Testis (tissue), 2 donors: ENCODE data around the gene CSMD2.

Experiments
- CTCF ChIP-seq, 3 experiments: fragments of 450-650 bp in 2 of 3; fragments of 200-600 bp in 1 of 3; sonication (generic) in 1 of 3; IDR thresholded peaks; one replicate each; pipeline ENCODE4 v1.5.1; 2016 to 2019; ENCODE audit warnings: antibody characterized with exemption in 3 of 3, mild to moderate bottlenecking in 2 of 3, moderate library complexity in 1 of 3
- POLR2A ChIP-seq: fragments of 450-650 bp; IDR thresholded peaks from one replicate; pipeline ENCODE4 v1.6.1; 2017; ENCODE audit warnings: antibody characterized with exemption, mild to moderate bottlenecking, moderate library complexity

DNA sequence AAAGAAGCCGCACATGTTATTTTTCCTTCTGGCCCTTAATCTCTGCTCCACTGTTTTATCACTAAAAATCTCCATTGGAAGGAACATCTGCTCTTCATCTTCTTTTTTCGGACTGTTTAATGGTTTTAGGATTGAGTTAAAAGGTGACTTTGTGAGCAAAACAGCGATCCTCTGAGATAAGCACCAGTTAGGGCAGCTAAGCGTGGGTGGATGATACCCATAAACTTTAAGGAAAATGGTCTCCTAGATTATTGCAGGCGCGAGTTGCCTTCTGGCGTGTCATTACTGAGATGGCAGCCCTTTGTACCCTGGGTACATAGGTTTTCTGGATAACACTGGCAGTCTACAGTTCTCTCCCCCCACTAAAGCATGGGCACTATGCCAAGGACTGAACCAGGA, 345.1 kb downstream of the CSMD2 start:
- TF ChIP-seq CTCF (IDR thresholded peaks at IDR 0.05) = no peak
- TF ChIP-seq POLR2A = no peak
